Kidney (tissue), 14 donors: ENCODE measurements around the gene UBA52. TPM values are rescaled to one million over a fixed set of nuclear protein-coding genes. Genes with fewer than 3 reads are reported as not detected.
A peak's percentile ranks its signal among the peaks of the same experiment; 100 is the strongest.

Experiments used
- DNase-seq, 5 donors: peaks; one replicate each; pipeline ENCODE4 v3.0.0-alpha.2; 2013 to 2020
- FAIRE-seq: peaks from 2 replicates; lab custom pipeline; 2012; peaks lifted over from hg19 to GRCh38; lab: Jason Lieb, UNC
- H3K27ac ChIP-seq, 2 donors: one replicate each; pipeline ENCODE4 v1.7.0; 2013; ENCODE audit warnings: low read depth in 2 of 2, low read length in 2 of 2, inconsistent platforms in 1 of 2
- H3K27me3 ChIP-seq: one replicate; pipeline ENCODE4 v1.7.1; 2013; ENCODE audit warnings: low read length, inconsistent platforms; ENCODE audit not compliant: control insufficient read depth, insufficient read depth
- H3K36me3 ChIP-seq, 3 donors: one replicate each; pipeline versions ENCODE4 v1.7.0 to v1.7.1; 2013; ENCODE audit warnings: low read length in 3 of 3, control low read depth in 1 of 3, inconsistent platforms in 1 of 3; ENCODE audit not compliant: insufficient read depth in 3 of 3, control insufficient read depth in 2 of 3
- H3K4me1 ChIP-seq, 3 donors: one replicate each; pipeline versions ENCODE4 v1.7.0 to v1.7.1; 2013; ENCODE audit warnings: low read length in 3 of 3, inconsistent platforms in 1 of 3, low read depth in 1 of 3; ENCODE audit not compliant: control insufficient read depth in 2 of 3, insufficient read depth in 2 of 3
- H3K4me3 ChIP-seq, 3 donors: one replicate each; pipeline versions ENCODE4 v1.7.0 to v1.8.1; 2013; ENCODE audit warnings: low read length in 3 of 3, control low read depth in 1 of 3, inconsistent platforms in 1 of 3
- H3K9ac ChIP-seq, 3 donors: one replicate each; pipeline versions ENCODE4 v1.7.0 to v1.7.1; 2013; ENCODE audit warnings: low read length in 3 of 3, control low read depth in 1 of 3, inconsistent platforms in 1 of 3
- H3K9me3 ChIP-seq, 3 donors: one replicate each; pipeline versions ENCODE4 v1.7.0 to v1.7.1; 2013; ENCODE audit warnings: low read length in 3 of 3, control low read depth in 1 of 3, inconsistent platforms in 1 of 3; ENCODE audit not compliant: control insufficient read depth in 2 of 3, insufficient read depth in 1 of 3
- intact Hi-C: fragments of 100-400 bp; cut with DNase I; formaldehyde crosslinking; loops from one replicate; pipeline ENCODE4 v1.11.1; 2022
- polyA plus RNA-seq: library from polyadenylated mRNA; stranded (reverse); fragments of 350-450 nt; fragmentation: Illumina TruSeq; extraction: RNeasy Lipid Tissue Mini Kit (QIAGEN cat#74804); gene quantifications from one replicate; pipeline ENCODE4 v1.2.3, GENCODE V29; 2014; ENCODE audit warnings: low read depth, low replicate concordance; ENCODE audit not compliant: insufficient read depth
- total RNA-seq: library from RNA; stranded (reverse); fragmentation: NEBNext Ultra II Directional; extraction: Animal tissue kit (Norgen Biotek cat#: 25700); gene quantifications from one replicate; pipeline ENCODE4 v1.2.1, GENCODE V29; 2021
- TF ChIP-seq, protein P1 (sequence below): IDR thresholded peaks from 3 replicates; pipeline ENCODE4 v1.5.1; 2012; ENCODE audit warnings: mild to moderate bottlenecking, moderate library complexity, borderline replicate concordance; ENCODE audit not compliant: insufficient read depth; ENCODE audit errors: extremely low read depth
- donor health status: control.
- donor health status: control.
- donor health status: control.
- donor health status: control.
- donor health status: control.
- donor health status: DM: yes; HTN: yes; CAD: no.
- donor health status: Normal renal cell carcinoma (clear cell type).

Gene UBA52
- total and polyA plus RNA-seq, 2 donors from 2014 or later: 828 to 1,481 TPM

DNA sequence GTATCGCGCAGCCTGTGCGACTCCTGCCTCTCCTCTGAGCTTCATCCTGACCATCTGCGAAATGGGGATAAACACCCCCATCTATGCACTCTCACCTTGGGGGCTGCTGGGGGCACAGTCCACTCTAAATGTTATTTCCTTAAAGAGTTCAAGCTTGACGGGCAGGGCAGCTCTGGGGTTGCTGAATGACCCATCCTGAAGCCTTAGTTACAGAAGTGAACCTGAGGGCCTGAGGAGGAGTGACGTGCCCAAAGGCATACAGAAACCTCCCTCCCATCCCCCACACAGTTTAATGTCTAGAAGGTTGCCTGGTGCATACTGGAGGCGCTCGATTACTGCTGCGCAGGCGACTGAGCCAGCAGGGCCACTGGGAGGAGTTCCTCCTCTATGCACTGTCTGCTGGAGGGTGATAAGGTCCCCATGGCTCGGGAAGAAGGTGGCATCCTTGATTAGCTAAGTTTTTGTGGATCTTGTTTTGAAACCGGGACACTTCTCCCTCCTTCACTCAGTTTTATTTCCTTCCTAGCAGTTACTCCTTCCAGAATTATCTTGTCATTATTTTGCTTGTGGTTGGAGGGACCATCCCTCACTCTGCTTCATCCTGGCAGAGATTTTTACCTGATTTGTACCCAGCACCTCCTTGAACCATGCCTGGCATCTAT is 27.7 kb upstream of the UBA52 start:
- no peak overlapping the region for H3K27ac ChIP-seq
- H3K9ac ChIP-seq: peak overlapping the region in 2 of 3 donors; percentile 48 to 71
- peak in 2 of 5 donors; percentile 56 to 75 for DNase-seq
- intact Hi-C loops: no loop called here
- H3K27me3 ChIP-seq: no peaks in the 10 kb centered on the region
- H3K4me3 ChIP-seq: peak overlapping the region in 2 of 3 donors; percentile 55 to 69
- peaks cover 0 to 7% (median 4%) of the 10 kb centered on the region in 3 donors for H3K4me1 ChIP-seq
- peaks cover 0 to 9% (median 9%) of the 10 kb centered on the region in 3 donors for H3K36me3 ChIP-seq
- H3K9me3 ChIP-seq: no peaks in the 10 kb centered on the region
- TF ChIP-seq, protein P1, sequence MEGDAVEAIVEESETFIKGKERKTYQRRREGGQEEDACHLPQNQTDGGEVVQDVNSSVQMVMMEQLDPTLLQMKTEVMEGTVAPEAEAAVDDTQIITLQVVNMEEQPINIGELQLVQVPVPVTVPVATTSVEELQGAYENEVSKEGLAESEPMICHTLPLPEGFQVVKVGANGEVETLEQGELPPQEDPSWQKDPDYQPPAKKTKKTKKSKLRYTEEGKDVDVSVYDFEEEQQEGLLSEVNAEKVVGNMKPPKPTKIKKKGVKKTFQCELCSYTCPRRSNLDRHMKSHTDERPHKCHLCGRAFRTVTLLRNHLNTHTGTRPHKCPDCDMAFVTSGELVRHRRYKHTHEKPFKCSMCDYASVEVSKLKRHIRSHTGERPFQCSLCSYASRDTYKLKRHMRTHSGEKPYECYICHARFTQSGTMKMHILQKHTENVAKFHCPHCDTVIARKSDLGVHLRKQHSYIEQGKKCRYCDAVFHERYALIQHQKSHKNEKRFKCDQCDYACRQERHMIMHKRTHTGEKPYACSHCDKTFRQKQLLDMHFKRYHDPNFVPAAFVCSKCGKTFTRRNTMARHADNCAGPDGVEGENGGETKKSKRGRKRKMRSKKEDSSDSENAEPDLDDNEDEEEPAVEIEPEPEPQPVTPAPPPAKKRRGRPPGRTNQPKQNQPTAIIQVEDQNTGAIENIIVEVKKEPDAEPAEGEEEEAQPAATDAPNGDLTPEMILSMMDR: no peak
- FAIRE-seq: no peak

DNA sequence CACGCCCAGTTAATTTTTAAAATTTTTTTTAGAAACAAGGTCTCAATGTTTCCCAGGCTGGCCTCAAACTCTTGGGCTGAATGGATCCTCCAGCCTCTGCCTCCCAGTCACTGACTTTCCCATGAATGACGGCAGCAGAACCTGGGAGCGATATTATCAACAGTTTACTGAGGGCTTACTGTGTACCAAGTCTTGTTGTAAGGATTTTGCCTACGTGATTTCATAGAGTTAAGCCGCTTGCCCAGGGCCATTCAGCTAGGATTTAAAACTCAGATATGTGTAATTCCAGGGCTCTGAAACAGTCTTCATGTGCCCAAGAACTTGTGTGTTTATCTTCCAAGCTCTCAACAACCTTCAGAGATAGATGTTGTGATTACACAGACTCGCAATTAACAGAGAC is 20.0 kb upstream of the UBA52 start:
- Histone ChIP-seq H3K9me3 (no peaks in the 10 kb centered on the region), H3K27ac (no peak overlapping the region), H3K36me3 (no peaks in the 10 kb centered on the region), H3K4me1 (no peaks in the 10 kb centered on the region), H3K4me3 (no peak overlapping the region), H3K27me3 (no peaks in the 10 kb centered on the region), H3K9ac (no peak overlapping the region)
- TF ChIP-seq, protein P1: no peak
- FAIRE-seq (no peak), DNase-seq (no peak)
- intact Hi-C loops: no loop called here

DNA sequence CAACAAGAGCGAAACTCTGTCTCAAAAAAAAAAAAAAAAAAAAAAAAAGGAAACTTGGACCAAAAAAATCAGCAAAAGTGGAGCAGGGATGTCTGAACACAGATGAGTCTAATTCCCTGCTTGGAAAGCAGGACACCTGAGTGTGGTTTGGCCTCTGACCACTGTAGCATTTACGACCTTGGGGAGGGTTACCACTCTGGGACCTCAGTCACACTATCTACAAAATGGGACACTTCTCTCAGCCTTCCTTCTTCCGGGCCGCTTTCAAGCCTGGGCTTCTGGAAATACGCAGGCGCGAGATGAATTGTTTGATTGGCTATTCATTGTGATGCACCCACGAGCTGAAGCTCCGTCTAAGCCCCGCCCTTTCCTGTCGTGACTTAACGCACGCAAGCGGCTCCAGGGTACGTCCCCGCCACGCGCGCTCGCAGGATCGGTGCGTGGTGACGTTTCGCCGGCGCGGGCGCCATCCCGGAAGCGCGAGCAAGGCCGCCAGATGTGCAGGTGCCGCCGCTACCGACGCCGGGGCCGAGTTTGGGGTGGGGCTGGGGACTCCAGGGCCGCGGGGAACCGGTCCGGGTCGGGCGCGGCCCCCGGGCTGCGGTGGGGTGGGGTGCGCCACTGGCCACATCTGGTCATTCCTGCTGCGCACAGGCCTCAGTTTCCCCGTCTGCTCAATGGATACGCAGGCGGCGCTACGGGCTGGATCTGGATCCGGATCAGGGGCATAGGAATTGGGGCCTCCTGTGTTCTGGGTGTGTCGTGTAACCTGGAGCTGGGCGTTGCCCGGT is 14.1 kb upstream of the UBA52 start, which contains the start of gene KXD1:
Gene KXD1, plus strand, starts transcription at position 460 of the 791 bp plus-strand sequence. CDS start 4,187 bp downstream, outside the sequence.
- peaks cover 0 to 3% (median 2%) of the 10 kb centered on the region in 3 donors for H3K4me1 ChIP-seq
- DNase-seq (peak; percentile 94 to 99 (median 98)), FAIRE-seq (peak; percentile 66)
- peaks cover 0 to 5% (median 0%) of the 10 kb centered on the region in 3 donors for H3K36me3 ChIP-seq
- H3K4me3 ChIP-seq: peak within 1 kb of the TSS; percentile 85 to 94 (median 94)
- no peaks in the 10 kb centered on the region for H3K9me3 ChIP-seq
- TF ChIP-seq, protein P1: no peak
- H3K27me3 ChIP-seq: no peaks in the 10 kb centered on the region
- H3K9ac ChIP-seq: peak within 1 kb of the TSS; percentile 89 to 98 (median 92)
- intact Hi-C loops: no loop called here
- H3K27ac ChIP-seq: peak within 1 kb of the TSS; percentile 93 to 94
